ENCODE measurements around the gene ANKRD11. TPM values are rescaled to one million over a fixed set of nuclear protein-coding genes. Genes with fewer than 3 reads are reported as not detected.

ANKRD11 gene
- total and polyA plus RNA-seq, 2 donors (not counting 1 experiment from before 2014, with no cell fraction given) = 41.5 to 71.2 TPM

GRCh38 chr16:89395150-89396142 is 94.9 kb downstream of the ANKRD11 start:
- Histone ChIP-seq H3K9ac (ENCODE audit: insufficient read depth, low read length) (peak overlapping the region; percentile 16), H3K4me1 (ENCODE audit: control insufficient read depth, extremely low read depth, insufficient read depth, low read length) (peaks cover 9% of the 10 kb centered on the region), H3K4me3 (replicated peaks in 1 of 4; ENCODE audit: control extremely low read depth in 1 of 4, insufficient read depth in 1 of 4, low read depth in 3 of 4, low read length in 4 of 4) (peak overlapping the region in 1 of 4 experiments; percentile 18), H2AFZ (ENCODE audit: low read length) (no peak overlapping the region), H3K79me2 (ENCODE audit: control insufficient read depth, insufficient read depth, low read length) (peaks cover 79% of the 10 kb centered on the region), H3K27me3 (ENCODE audit: control insufficient read depth, insufficient read depth, low read length) (no peaks in the 10 kb centered on the region), H4K20me1 (ENCODE audit: control insufficient read depth, extremely low read depth, insufficient read depth, low read length) (peaks cover 6% of the 10 kb centered on the region), H3K4me2 (ENCODE audit: extremely low read depth, insufficient read depth, low read length) (peak overlapping the region; percentile 79), H3K27ac (ENCODE audit: insufficient read depth, low read length) (peak overlapping the region; percentile 76), H3K36me3 (ENCODE audit: control insufficient read depth, insufficient read depth, low read length) (no peaks in the 10 kb centered on the region), H3K9me3 (ENCODE audit: control insufficient read depth, insufficient read depth, low read depth, low read length) (no peaks in the 10 kb centered on the region)
- peak; percentile 97 to 98 for DNase-seq (ENCODE audit: low read depth in 2 of 2)
- no peak for TF ChIP-seq EZH2 (IDR thresholded peaks at IDR 0.05; ENCODE audit: low read length, missing control alignments)
- TF ChIP-seq, protein P1, sequence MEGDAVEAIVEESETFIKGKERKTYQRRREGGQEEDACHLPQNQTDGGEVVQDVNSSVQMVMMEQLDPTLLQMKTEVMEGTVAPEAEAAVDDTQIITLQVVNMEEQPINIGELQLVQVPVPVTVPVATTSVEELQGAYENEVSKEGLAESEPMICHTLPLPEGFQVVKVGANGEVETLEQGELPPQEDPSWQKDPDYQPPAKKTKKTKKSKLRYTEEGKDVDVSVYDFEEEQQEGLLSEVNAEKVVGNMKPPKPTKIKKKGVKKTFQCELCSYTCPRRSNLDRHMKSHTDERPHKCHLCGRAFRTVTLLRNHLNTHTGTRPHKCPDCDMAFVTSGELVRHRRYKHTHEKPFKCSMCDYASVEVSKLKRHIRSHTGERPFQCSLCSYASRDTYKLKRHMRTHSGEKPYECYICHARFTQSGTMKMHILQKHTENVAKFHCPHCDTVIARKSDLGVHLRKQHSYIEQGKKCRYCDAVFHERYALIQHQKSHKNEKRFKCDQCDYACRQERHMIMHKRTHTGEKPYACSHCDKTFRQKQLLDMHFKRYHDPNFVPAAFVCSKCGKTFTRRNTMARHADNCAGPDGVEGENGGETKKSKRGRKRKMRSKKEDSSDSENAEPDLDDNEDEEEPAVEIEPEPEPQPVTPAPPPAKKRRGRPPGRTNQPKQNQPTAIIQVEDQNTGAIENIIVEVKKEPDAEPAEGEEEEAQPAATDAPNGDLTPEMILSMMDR (conservative IDR thresholded peaks at IDR 0.05 in 1 of 2, IDR thresholded peaks at IDR 0.05 in 1 of 2; ENCODE audit: low read depth in 1 of 2, low read length in 2 of 2) = no peak

GRCh38 chr16:89393738-89394406 is 96.5 kb downstream of the ANKRD11 start:
- Histone ChIP-seq H3K27ac (ENCODE audit: insufficient read depth, low read length) (peak overlapping the region; percentile 34), H3K36me3 (ENCODE audit: control insufficient read depth, insufficient read depth, low read length) (no peaks in the 10 kb centered on the region), H3K4me2 (ENCODE audit: extremely low read depth, insufficient read depth, low read length) (no peak overlapping the region), H3K79me2 (ENCODE audit: control insufficient read depth, insufficient read depth, low read length) (peaks cover 84% of the 10 kb centered on the region), H2AFZ (ENCODE audit: low read length) (no peak overlapping the region), H3K4me1 (ENCODE audit: control insufficient read depth, extremely low read depth, insufficient read depth, low read length) (peaks cover 9% of the 10 kb centered on the region), H3K9me3 (ENCODE audit: control insufficient read depth, insufficient read depth, low read depth, low read length) (no peaks in the 10 kb centered on the region), H3K4me3 (replicated peaks in 1 of 4; ENCODE audit: control extremely low read depth in 1 of 4, insufficient read depth in 1 of 4, low read depth in 3 of 4, low read length in 4 of 4) (no peak overlapping the region), H4K20me1 (ENCODE audit: control insufficient read depth, extremely low read depth, insufficient read depth, low read length) (peaks cover 6% of the 10 kb centered on the region), H3K27me3 (ENCODE audit: control insufficient read depth, insufficient read depth, low read length) (no peaks in the 10 kb centered on the region), H3K9ac (ENCODE audit: insufficient read depth, low read length) (no peak overlapping the region)
- no peak for DNase-seq (ENCODE audit: low read depth in 2 of 2)
- TF ChIP-seq, protein P1 (conservative IDR thresholded peaks at IDR 0.05 in 1 of 2, IDR thresholded peaks at IDR 0.05 in 1 of 2; ENCODE audit: low read depth in 1 of 2, low read length in 2 of 2) = no peak
- no peak for TF ChIP-seq EZH2 (IDR thresholded peaks at IDR 0.05; ENCODE audit: low read length, missing control alignments)
